ENCODE data around the gene ARG1.

Gene ARG1

DNA sequence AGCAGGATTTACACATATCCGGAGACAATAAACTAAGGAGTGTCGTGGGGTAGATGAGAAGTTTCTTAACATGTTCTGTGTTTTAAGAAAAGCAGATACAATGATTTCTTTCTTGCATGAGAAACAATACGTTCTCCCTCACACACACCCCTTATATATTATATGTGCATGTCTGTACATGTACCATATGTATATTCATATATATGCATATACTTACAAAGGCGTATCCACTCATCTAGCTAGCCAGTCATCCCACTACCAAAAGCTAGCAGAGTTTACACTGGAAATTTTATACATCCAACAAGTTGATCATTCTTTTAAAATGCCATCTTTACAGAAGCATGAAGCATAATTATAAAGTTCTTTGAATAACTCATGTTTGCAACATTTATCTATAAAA, 14.9 kb downstream of the ARG1 start:
- DNase-seq: no peak

- DNase-seq: no peak
Observed at GRCh38 chr6:131588643-131589042, 15.6 kb downstream of the ARG1 start.

- no peak for DNase-seq
Observed at GRCh38 chr6:131592935-131593334, 19.9 kb downstream of the ARG1 start.

GRCh38 chr6:131594074-131594473, 21.0 kb downstream of the ARG1 start:
- DNase-seq: no peak

DNA sequence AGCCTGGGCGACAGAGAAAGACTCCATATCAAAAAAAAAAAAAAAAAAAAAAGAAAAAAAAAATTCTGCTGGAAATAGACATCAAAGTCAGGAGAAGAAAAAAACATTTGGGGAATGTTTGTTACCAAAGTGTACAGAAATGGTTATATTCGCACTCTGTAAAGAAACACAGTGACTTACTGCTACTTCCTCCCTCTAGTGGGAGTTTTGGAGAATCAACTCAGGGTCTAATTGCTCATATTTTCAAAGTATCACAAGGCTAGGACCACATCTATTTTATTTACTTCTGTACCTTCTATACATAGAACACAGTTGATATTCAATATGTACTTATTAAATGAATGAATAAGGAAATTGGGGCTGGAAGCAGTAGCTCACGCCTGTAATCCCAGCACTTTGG, 24.4 kb downstream of the ARG1 start:
- DNase-seq: no peak

- DNase-seq: no peak
Observed at GRCh38 chr6:131600716-131601115, 27.7 kb downstream of the ARG1 start.

- no peak for DNase-seq
Observed at GRCh38 chr6:131602781-131603312, 29.8 kb downstream of the ARG1 start.

GRCh38 chr6:131613296-131613925, 40.4 kb downstream of the ARG1 start:
- no peak for DNase-seq

DNA sequence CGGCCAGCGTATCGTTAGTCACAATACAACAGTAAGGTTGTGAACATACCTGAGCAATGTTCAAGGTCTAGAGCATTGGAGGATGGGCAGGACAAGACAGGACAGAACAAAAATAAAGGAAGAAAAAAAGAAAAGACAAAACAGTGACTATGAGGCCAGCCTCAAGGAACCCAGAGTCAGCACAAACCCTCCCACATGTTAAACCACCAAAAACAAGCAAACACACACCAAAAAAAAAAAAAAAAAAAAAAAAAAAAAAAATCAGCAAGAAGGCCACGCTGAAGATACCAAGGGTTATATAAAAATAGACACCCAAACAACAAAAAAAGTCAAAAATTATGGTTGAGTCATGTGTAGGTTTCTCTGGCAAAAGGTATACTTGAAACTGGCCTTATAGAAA, 42.2 kb downstream of the ARG1 start:
- DNase-seq: no peak

- DNase-seq: peak; percentile 91
Observed at GRCh38 chr6:131627724-131628682, 55.0 kb downstream of the ARG1 start, which contains the start of gene MED23. TSS of gene MED23 (minus strand) at chr6:131628242. CDS start at chr6:131628049, 193 bp downstream.

- no peak for DNase-seq
Observed at GRCh38 chr6:131628726-131629125, 55.7 kb downstream of the ARG1 start.

GRCh38 chr6:131629651-131630050, 56.6 kb downstream of the ARG1 start:
- no peak for DNase-seq

- no peak for DNase-seq
Observed at GRCh38 chr6:131631625-131632289, 58.7 kb downstream of the ARG1 start.
